ENCODE results near the gene UCP3.

The UCP3 gene

GRCh38 chr11:74024261-74025029, 15.6 kb upstream of the UCP3 start:
- Histone ChIP-seq H3K4me3 (ENCODE audit: low read length) (no peak overlapping the region), H3K9me3 (ENCODE audit: low read length) (no peaks in the 10 kb centered on the region), H2AFZ (ENCODE audit: low read depth, low read length) (no peak overlapping the region), H3K27me3 (ENCODE audit: insufficient read depth, low read length) (no peaks in the 10 kb centered on the region), H3K4me1 (ENCODE audit: insufficient read depth, low read length) (no peaks in the 10 kb centered on the region), H3K36me3 (ENCODE audit: insufficient read depth, low read length) (peaks cover 42% of the 10 kb centered on the region)

DNA sequence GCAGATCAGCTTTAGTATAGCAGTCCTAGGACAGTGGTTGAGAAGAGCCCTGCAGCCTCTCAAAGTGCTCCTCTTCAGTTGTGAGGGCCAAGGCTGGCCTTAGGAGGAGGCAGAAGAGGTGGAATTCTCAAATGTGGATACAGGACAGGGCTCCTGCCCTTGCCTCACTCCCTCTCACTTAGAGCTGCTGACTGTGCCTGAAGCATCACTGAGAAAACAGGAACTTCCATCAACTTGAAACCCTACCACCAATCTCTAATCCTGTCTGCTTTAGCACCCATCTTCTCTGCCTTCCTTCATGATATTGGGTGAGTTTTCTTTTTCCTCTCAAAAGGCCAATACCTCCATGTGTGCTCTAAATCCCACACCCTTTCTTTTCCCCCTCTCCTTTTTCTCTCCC, 14.4 kb upstream of the UCP3 start:
- H3K27me3 ChIP-seq (ENCODE audit: insufficient read depth, low read length), result no peaks in the 10 kb centered on the region
- H3K4me3 ChIP-seq (ENCODE audit: low read length), result no peak overlapping the region
- no peaks in the 10 kb centered on the region for H3K4me1 ChIP-seq (ENCODE audit: insufficient read depth, low read length)
- H3K9me3 ChIP-seq (ENCODE audit: low read length), result no peaks in the 10 kb centered on the region
- H2AFZ ChIP-seq (ENCODE audit: low read depth, low read length), result no peak overlapping the region
- peaks cover 33% of the 10 kb centered on the region for H3K36me3 ChIP-seq (ENCODE audit: insufficient read depth, low read length)

DNA sequence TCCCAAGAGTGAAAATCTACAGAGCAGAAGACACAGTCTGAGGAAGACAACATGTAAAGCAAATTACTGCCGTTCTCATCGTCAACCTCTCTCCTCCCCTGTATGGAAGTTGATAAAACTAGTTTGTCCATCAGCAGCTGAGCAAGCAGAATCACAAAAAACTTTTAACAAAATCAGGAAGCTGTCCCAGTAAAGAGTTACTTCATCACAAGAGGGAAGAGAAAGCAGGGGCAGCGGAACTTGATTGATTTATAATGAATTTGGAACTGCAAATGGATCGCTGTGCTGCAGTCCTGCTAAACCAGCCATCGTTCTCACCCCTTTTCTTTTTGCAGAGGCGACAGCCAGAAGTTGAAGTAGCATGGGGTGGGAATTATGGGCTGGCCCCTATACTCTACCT, 13.7 kb upstream of the UCP3 start:
- Histone ChIP-seq H3K9me3 (ENCODE audit: low read length) (no peaks in the 10 kb centered on the region), H3K27me3 (ENCODE audit: insufficient read depth, low read length) (no peaks in the 10 kb centered on the region), H2AFZ (ENCODE audit: low read depth, low read length) (no peak overlapping the region), H3K36me3 (ENCODE audit: insufficient read depth, low read length) (peaks cover 30% of the 10 kb centered on the region), H3K4me3 (ENCODE audit: low read length) (no peak overlapping the region), H3K4me1 (ENCODE audit: insufficient read depth, low read length) (no peaks in the 10 kb centered on the region)

DNA sequence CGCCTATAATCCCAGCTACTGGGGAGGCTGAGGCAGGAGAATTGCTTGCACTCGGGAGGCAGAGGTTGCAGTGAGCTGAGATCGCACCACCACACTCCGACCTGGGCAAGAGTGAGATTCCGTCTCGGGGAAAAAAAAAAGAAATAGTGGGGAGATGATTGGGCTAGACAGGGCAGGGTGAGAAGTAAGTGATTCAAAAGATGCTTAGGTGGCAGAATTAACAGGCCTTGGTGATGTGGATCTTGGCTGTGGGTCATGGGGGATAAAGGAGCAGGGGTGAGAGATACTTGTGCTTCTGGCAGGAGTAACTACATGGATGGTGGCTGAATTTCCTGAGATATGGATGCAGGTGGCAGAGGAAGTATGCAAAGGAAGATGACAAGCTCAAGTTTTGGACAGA, 13.1 kb upstream of the UCP3 start:
- Histone ChIP-seq H3K9me3 (ENCODE audit: low read length) (no peaks in the 10 kb centered on the region), H3K4me1 (ENCODE audit: insufficient read depth, low read length) (no peaks in the 10 kb centered on the region), H3K4me3 (ENCODE audit: low read length) (no peak overlapping the region), H3K27me3 (ENCODE audit: insufficient read depth, low read length) (no peaks in the 10 kb centered on the region), H3K36me3 (ENCODE audit: insufficient read depth, low read length) (peaks cover 34% of the 10 kb centered on the region), H2AFZ (ENCODE audit: low read depth, low read length) (no peak overlapping the region)

DNA sequence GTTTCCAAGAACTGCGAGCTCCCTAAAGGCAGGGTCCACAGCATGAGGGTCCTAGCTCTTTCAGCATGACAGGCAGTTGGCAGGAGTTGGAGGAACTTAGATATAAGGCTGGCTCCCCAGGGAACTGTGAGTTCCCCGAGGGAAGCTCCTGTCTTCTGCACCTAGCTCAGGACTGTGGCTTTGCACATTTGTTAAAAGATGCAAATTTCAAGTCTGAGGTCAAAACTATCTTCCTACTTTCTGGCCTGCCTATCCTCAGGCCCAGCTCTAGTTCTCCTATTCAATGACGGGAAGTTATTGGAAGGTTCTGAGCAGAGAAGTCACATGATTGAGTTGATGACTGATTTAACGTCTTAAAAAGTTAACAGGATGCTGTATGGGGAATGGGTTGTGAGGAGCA, 11.7 kb upstream of the UCP3 start:
- Histone ChIP-seq H3K36me3 (ENCODE audit: insufficient read depth, low read length) (peaks cover 37% of the 10 kb centered on the region), H3K9me3 (ENCODE audit: low read length) (no peaks in the 10 kb centered on the region), H3K4me1 (ENCODE audit: insufficient read depth, low read length) (no peaks in the 10 kb centered on the region), H2AFZ (ENCODE audit: low read depth, low read length) (no peak overlapping the region), H3K4me3 (ENCODE audit: low read length) (no peak overlapping the region), H3K27me3 (ENCODE audit: insufficient read depth, low read length) (no peaks in the 10 kb centered on the region)

DNA sequence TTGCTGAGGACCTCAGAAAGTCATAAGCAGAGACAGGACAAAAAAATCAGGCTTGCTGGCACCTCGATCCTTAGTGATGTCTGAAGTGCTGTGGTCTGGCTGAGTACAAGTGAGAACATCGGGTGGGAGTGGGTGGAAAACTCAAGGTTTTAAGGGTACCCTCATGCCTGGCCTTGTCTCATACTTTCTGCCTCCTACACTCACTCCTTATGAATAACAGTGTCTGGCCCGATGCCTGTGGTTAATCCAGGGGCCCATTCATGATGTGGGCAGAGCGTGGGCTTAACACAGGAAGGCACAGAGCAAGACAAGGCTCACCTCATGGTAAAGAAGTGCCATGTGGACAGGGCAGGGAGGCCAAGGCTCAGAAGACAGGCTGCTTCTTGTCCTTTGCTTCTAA, 11.0 kb upstream of the UCP3 start:
- H3K4me3 ChIP-seq (ENCODE audit: low read length), result no peak overlapping the region
- H3K4me1 ChIP-seq (ENCODE audit: insufficient read depth, low read length), result no peaks in the 10 kb centered on the region
- no peak overlapping the region for H2AFZ ChIP-seq (ENCODE audit: low read depth, low read length)
- H3K36me3 ChIP-seq (ENCODE audit: insufficient read depth, low read length), result peaks cover 39% of the 10 kb centered on the region
- H3K27me3 ChIP-seq (ENCODE audit: insufficient read depth, low read length), result no peaks in the 10 kb centered on the region
- no peaks in the 10 kb centered on the region for H3K9me3 ChIP-seq (ENCODE audit: low read length)

DNA sequence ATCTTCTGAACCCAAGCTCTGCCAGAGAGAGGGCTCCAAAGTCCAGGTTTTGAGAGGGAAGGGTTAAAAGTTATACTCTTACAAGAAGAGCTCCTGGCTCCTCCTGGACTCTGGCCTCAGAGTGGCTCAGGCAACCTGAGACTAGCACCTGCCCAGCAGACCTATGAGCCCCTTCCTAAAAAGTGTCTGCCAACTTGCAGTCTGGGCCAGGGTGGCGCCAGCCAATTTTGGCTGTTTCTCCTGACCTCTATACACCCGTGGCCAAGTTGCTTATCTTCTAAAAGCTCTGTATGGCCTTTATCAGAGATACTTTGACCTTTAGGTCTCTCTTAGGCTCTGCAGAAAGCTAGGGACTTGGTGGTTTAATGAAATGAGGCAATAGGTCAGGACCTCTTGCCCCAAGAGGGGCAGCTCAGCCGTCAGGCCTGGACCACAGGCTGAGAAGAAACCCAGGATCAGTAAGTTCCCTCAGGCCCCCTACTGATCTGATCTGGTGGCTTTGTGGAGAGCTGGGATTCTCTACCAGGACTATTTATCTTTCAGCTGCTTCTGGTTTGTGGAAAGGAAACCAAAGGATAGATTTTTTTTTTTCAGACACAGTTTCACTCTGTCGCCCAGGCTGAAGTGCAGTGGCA, 10.3 kb upstream of the UCP3 start:
- no peak overlapping the region for H2AFZ ChIP-seq (ENCODE audit: low read depth, low read length)
- peaks cover 37% of the 10 kb centered on the region for H3K36me3 ChIP-seq (ENCODE audit: insufficient read depth, low read length)
- no peaks in the 10 kb centered on the region for H3K4me1 ChIP-seq (ENCODE audit: insufficient read depth, low read length)
- no peaks in the 10 kb centered on the region for H3K27me3 ChIP-seq (ENCODE audit: insufficient read depth, low read length)
- H3K9me3 ChIP-seq (ENCODE audit: low read length), result no peaks in the 10 kb centered on the region
- no peak overlapping the region for H3K4me3 ChIP-seq (ENCODE audit: low read length)

- Histone ChIP-seq H3K4me3 (ENCODE audit: low read length) (no peak overlapping the region), H3K36me3 (ENCODE audit: insufficient read depth, low read length) (peaks cover 44% of the 10 kb centered on the region), H2AFZ (ENCODE audit: low read depth, low read length) (no peak overlapping the region), H3K9me3 (ENCODE audit: low read length) (no peaks in the 10 kb centered on the region), H3K4me1 (ENCODE audit: insufficient read depth, low read length) (no peaks in the 10 kb centered on the region), H3K27me3 (ENCODE audit: insufficient read depth, low read length) (no peaks in the 10 kb centered on the region)
Measured at GRCh38 chr11:74018331-74019005, 9.6 kb upstream of the UCP3 start.

DNA sequence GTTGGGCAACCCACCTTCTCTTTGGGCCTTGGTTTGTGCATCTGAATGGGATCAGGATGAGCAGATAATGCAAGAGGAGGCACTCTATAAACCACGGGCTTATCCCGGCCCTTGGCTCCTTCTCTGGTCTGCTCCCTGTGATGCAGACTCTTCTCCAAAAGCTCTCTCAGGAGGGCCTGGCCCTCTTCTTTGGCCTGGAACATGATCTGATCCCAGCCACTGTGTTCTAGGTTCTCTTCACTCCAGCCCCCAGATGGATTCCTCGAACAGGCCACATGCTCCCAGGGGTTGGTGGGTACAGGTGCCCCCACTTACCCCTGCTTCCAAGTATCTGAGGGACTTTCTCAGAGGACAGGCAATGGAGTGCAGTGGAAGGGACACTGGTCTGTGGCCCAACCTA, 8.7 kb upstream of the UCP3 start:
- Histone ChIP-seq H3K4me3 (ENCODE audit: low read length) (no peak overlapping the region), H3K36me3 (ENCODE audit: insufficient read depth, low read length) (peaks cover 49% of the 10 kb centered on the region), H3K9me3 (ENCODE audit: low read length) (no peaks in the 10 kb centered on the region), H2AFZ (ENCODE audit: low read depth, low read length) (no peak overlapping the region), H3K27me3 (ENCODE audit: insufficient read depth, low read length) (no peaks in the 10 kb centered on the region), H3K4me1 (ENCODE audit: insufficient read depth, low read length) (no peaks in the 10 kb centered on the region)

GRCh38 chr11:74015919-74016684, 7.2 kb upstream of the UCP3 start:
- H2AFZ ChIP-seq (ENCODE audit: low read depth, low read length), result no peak overlapping the region
- H3K4me1 ChIP-seq (ENCODE audit: insufficient read depth, low read length), result no peaks in the 10 kb centered on the region
- no peaks in the 10 kb centered on the region for H3K9me3 ChIP-seq (ENCODE audit: low read length)
- no peaks in the 10 kb centered on the region for H3K27me3 ChIP-seq (ENCODE audit: insufficient read depth, low read length)
- H3K36me3 ChIP-seq (ENCODE audit: insufficient read depth, low read length), result peaks cover 45% of the 10 kb centered on the region
- H3K4me3 ChIP-seq (ENCODE audit: low read length), result no peak overlapping the region

- Histone ChIP-seq H3K27me3 (ENCODE audit: insufficient read depth, low read length) (no peaks in the 10 kb centered on the region), H3K4me1 (ENCODE audit: insufficient read depth, low read length) (no peaks in the 10 kb centered on the region), H3K36me3 (ENCODE audit: insufficient read depth, low read length) (peaks cover 36% of the 10 kb centered on the region), H3K4me3 (ENCODE audit: low read length) (no peak overlapping the region), H3K9me3 (ENCODE audit: low read length) (no peaks in the 10 kb centered on the region), H2AFZ (ENCODE audit: low read depth, low read length) (no peak overlapping the region)
Measured at GRCh38 chr11:74014880-74015279, 6.0 kb upstream of the UCP3 start.

DNA sequence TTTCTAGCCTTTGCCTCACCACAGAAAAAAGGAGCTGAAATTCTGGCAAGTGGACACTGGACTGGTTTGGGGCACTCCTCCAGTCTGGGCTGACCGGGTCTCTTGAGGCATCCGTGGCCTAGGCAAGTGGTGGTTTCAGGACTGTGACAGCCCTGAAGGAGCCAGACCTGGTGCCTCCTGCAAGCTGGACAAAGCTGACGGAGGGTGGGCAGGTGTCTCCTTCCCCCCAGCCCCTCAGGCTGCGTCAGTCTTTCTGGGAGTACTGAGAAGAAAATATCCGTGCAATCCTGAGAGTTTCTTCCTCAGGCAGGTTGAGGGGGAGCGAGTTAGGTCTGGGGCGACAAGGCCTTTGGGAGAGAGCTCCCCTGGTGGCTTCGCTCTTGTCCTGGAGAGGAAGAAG, 4.3 kb upstream of the UCP3 start:
- H3K4me1 ChIP-seq (ENCODE audit: insufficient read depth, low read length), result no peaks in the 10 kb centered on the region
- H3K36me3 ChIP-seq (ENCODE audit: insufficient read depth, low read length), result peaks cover 36% of the 10 kb centered on the region
- H3K4me3 ChIP-seq (ENCODE audit: low read length), result no peak overlapping the region

More for the DNA sequence above, 4.3 kb upstream of the UCP3 start:
- H3K9me3 ChIP-seq (ENCODE audit: low read length), result no peaks in the 10 kb centered on the region
- no peaks in the 10 kb centered on the region for H3K27me3 ChIP-seq (ENCODE audit: insufficient read depth, low read length)
- H2AFZ ChIP-seq (ENCODE audit: low read depth, low read length), result no peak overlapping the region
